Astrocyte of the hippocampus (primary cell): ENCODE results near the gene CACUL1.
A peak's percentile ranks its signal among the peaks of the same experiment; 100 is the strongest.
"Not testable (repeated sequence)": the region's sequence is repeated elsewhere in the genome, so short reads cannot be mapped to it uniquely, and the experiment has no call there.

Experiments used
- DNase-seq: peaks from one replicate; pipeline ENCODE4 v3.0.0; 2011; ENCODE audit warnings: low read depth, low spot score

The CACUL1 gene

GRCh38 chr10:118768041-118768919 is 13.5 kb upstream of the CACUL1 start:
- no peak for DNase-seq

DNA sequence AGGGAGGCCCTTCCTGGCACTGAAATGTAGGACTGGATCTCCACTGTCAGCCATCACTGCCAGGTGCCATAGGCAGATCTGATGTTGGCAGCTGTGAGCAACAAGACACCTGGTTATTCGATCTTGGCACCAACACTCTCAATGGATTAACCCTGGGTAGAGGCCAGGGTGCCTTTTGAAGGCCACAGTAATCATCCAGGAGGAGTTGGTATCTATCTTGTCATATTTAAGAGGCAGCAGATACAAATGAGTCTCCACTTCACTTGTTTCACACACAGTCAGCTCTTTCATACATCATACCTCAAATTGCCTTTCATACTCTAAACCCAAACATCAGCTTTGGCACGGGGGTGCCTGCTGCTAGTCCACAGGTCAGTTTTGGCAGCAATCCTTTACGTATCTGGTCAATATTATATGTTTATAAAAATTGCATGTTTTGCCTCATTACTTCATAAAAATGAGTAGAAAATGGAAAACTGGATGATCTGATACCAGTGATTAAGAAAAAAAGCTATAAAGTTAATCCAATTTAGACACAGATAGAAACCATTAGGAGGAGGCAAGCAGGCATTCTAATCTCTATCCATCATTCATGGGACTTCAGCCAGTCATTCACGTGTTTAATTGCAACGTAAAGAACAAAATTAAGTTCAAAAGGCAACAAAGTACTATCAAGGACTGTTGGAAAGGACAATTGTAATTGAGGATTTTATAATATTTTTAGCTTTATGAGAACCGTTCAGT is 12.7 kb upstream of the CACUL1 start:
- DNase-seq: no peak

DNA sequence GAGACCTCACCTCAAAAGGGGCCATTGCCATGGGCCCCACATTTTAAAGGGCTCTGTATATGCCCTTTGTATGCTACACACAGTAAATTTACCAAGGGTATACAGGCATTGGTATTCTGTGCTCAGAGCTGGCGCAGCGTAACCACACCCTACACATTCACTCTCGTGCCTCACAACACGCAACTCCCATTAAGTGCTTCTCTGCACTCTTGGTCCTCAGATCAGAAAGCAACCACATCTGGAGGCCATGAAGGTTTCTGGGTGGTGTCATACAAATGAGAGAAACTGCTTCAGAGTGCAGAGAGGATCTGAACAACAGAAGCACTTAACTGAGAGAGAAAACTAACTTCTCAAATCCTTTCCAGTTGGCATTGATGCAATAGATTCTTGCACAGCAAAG is 9.4 kb upstream of the CACUL1 start:
- DNase-seq: no peak

DNA sequence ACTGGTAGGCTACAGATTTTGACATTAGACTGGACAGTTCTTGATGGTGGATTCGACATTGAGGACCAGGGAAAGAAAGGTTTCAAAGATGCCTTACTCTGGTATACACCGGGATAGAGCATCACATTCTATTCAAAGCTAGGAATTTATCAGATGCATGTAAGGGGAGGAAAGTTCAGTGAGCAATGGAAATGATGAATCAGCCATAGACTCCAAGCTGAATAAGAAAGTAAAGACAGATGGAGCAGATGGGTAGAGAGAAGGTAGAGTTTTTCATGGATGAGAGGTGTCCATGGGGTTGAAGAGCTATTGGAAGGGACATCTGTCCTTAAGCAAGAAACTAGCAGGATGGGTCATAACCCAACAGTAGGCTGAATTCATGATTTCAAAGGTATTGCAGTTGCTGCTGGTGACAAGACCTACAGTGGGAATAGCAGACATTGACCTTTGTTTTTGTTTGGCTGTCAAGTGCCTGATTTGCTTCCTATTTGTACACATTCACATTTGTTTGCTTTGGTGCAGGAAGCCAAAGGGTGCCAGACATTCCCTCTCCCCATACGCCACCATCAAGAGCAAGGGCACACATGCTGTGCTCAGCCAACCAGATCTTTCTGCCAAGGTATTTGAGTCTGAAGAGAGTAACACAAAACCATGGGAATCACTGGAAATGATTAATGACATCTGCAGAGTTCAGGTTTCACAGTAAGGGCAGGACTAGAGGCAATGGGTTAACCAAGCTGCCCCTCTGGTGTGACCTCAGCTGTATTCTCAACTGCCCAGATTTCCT is 8.6 kb upstream of the CACUL1 start:
- no peak for DNase-seq

DNA sequence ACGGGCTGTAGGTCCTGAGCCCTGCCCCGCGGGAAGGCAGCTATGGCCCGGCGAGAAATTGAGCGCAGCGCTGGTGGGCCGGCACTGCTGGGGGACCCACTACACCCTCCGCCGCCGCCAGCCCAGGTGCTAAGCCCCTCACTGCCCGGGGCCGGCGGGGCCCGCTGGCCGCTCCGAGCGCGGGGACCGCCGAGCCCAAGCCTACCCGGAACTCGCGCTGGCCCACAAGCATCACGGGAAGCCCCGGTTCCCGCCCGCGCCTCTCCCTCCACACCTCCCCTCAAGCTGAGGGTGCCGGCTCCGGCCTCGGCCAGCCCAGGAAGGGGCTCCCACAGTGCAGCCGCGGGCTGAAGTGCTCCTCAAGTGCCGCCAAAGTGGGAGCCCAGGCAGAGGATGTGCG is 5.5 kb upstream of the CACUL1 start:
- DNase-seq: no peak

- DNase-seq: no peak
Measured at GRCh38 chr10:118758449-118758848, 3.7 kb upstream of the CACUL1 start.

GRCh38 chr10:118754229-118754555 is 578 bp downstream of the CACUL1 start:
- DNase-seq: peak; percentile 69

GRCh38 chr10:118753331-118754228 is 1.2 kb downstream of the CACUL1 start:
- peak; percentile 30 for DNase-seq

- DNase-seq: no peak
Measured at GRCh38 chr10:118752409-118752808, 2.4 kb downstream of the CACUL1 start.

GRCh38 chr10:118751265-118751664 is 3.5 kb downstream of the CACUL1 start:
- no peak for DNase-seq

GRCh38 chr10:118748041-118748440 is 6.7 kb downstream of the CACUL1 start:
- DNase-seq: no peak

GRCh38 chr10:118746246-118746645 is 8.5 kb downstream of the CACUL1 start:
- DNase-seq: no peak

GRCh38 chr10:118745056-118745455 is 9.7 kb downstream of the CACUL1 start:
- DNase-seq: no peak

DNA sequence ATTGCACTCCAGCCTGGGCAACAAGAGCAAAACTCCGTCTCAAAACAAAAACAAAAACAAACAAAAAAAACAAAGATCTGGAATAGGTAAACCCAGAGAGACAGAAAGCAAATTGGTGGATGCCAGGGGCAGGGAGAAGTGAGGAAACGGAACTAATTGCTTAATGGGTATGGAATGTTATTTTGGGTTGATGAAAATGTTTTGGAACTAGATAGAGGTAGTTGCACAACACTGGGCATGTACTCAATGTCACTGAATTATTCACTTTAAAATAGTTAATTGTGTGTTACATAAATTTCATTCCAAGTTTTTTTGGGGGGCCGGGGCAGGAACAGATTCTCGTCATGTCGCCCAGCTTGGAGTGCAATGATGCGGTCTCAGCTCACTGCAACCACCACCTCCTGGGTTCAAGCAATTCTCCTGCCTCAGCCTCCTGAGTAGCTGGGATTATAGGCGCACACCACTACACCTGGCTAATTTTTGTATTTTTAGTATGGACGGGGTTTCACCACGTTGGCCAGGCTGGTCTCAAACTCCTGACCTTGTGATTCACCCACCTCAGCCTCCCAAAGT is 10.3 kb downstream of the CACUL1 start:
- not testable (repeated sequence) for DNase-seq

GRCh38 chr10:118742782-118743181 is 12.0 kb downstream of the CACUL1 start:
- DNase-seq: peak; percentile 20

- DNase-seq: no peak
Measured at GRCh38 chr10:118742032-118742431, 12.7 kb downstream of the CACUL1 start.

GRCh38 chr10:118738406-118738805 is 16.4 kb downstream of the CACUL1 start:
- DNase-seq: no peak

- DNase-seq: no peak
Measured at GRCh38 chr10:118737603-118738302, 17.0 kb downstream of the CACUL1 start.

DNA sequence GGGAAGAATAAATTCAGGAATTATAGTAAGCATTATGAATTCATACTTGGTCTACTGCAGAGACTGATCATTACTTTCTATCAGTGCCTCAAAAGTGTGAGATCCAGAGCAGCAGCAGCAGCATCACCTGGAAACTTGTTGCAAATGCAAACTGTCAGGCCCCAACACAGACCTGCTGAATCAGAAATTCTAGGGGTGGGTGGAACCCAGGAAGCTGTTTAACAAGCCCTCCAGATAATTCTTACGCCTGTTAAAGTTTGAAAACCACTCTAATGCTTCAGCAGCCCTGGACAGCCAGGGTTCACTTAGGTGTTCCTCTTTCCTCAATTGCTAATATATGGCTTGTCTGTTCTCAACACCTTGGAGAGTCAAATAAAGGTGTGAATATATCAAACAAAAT is 19.5 kb downstream of the CACUL1 start:
- DNase-seq: no peak

GRCh38 chr10:118734475-118734874 is 20.3 kb downstream of the CACUL1 start:
- DNase-seq: no peak
